ENCODE data around the gene COG7.
"Not testable (repeated sequence)": the region's sequence is repeated elsewhere in the genome, so short reads cannot be mapped to it uniquely, and the experiment has no call there.

Gene COG7

DNA sequence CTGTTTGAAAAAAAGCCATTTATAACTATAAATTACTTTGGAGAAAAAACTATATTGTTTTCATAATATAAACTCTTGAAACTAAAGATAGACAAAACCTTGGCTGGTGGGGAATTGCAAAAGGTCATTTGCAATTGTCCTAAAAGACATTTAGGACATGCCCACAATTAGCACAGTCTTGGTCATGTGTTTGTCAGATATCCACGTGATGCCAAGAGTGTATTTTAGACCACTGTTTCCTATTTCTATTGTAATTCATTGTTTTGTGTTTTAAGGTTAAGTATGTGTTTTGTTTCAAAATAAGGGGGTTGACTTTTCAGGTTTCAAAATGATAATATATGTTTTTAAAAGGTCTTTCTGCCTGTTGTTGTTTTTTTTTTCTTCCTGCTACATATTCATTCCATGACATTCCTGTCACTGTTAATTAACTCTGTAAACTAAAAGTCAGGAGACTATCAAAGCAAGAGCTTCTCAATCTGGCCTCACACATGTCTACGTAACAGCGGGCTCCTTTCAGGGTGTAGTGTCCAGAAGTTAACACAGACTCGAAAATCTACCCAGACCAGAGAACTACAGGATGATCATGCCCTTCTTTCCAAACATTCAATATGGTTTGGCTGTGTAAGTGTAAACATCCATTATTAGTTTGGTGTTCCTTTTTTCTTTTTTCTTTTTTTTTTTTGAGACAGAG lies 58.7 kb downstream of the COG7 start:
- Histone ChIP-seq H3K4me2 (no peak overlapping the region), H3K4me3 (IDR thresholded peaks at IDR 0.05; ENCODE audit: insufficient read depth, low read depth, low read length) (no peak overlapping the region), H3K27me3 (ENCODE audit: insufficient read depth, low read depth) (no peaks in the 10 kb centered on the region), H3K36me3 (ENCODE audit: insufficient read depth) (no peaks in the 10 kb centered on the region), H2AFZ (ENCODE audit: low read depth) (no peak overlapping the region), H3K79me2 (ENCODE audit: insufficient read depth, low read depth) (no peaks in the 10 kb centered on the region), H3K4me1 (ENCODE audit: low read depth, poor library complexity, severe bottlenecking) (peaks cover 18% of the 10 kb centered on the region), H3K27ac (no peak overlapping the region), H3K9ac (no peak overlapping the region), H4K20me1 (ENCODE audit: insufficient read depth) (no peaks in the 10 kb centered on the region)
- TF ChIP-seq, protein P1, sequence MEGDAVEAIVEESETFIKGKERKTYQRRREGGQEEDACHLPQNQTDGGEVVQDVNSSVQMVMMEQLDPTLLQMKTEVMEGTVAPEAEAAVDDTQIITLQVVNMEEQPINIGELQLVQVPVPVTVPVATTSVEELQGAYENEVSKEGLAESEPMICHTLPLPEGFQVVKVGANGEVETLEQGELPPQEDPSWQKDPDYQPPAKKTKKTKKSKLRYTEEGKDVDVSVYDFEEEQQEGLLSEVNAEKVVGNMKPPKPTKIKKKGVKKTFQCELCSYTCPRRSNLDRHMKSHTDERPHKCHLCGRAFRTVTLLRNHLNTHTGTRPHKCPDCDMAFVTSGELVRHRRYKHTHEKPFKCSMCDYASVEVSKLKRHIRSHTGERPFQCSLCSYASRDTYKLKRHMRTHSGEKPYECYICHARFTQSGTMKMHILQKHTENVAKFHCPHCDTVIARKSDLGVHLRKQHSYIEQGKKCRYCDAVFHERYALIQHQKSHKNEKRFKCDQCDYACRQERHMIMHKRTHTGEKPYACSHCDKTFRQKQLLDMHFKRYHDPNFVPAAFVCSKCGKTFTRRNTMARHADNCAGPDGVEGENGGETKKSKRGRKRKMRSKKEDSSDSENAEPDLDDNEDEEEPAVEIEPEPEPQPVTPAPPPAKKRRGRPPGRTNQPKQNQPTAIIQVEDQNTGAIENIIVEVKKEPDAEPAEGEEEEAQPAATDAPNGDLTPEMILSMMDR (conservative IDR thresholded peaks at IDR 0.05; ENCODE audit: low read depth, low read length): no peak

DNA sequence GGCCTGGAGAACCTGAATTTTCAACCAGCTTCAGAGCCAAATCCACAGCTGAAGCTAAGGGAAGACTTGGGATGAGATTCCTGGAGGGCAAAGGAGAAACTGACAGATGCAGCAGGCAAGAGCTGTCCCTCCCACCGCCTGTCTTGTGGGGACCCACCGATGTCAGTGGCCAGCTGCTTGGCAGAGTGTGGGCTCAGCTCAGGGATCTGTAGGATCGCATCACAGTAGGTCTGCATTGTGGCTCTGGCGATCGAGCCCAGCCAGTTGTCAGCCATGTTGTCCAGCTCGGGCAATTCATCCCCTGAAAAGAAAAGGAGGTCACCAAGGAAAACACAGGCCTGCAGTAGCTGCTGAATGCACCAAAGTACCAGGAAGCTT lies 60.8 kb downstream of the COG7 start:
- Histone ChIP-seq H4K20me1 (ENCODE audit: insufficient read depth) (no peaks in the 10 kb centered on the region), H3K36me3 (ENCODE audit: insufficient read depth) (no peaks in the 10 kb centered on the region), H3K4me3 (IDR thresholded peaks at IDR 0.05; ENCODE audit: insufficient read depth, low read depth, low read length) (no peak overlapping the region), H3K4me2 (no peak overlapping the region), H3K79me2 (ENCODE audit: insufficient read depth, low read depth) (no peaks in the 10 kb centered on the region), H3K27me3 (ENCODE audit: insufficient read depth, low read depth) (no peaks in the 10 kb centered on the region), H3K9ac (no peak overlapping the region), H3K27ac (no peak overlapping the region), H3K4me1 (ENCODE audit: low read depth, poor library complexity, severe bottlenecking) (peaks cover 19% of the 10 kb centered on the region), H2AFZ (ENCODE audit: low read depth) (no peak overlapping the region)
- TF ChIP-seq, protein P1 (conservative IDR thresholded peaks at IDR 0.05; ENCODE audit: low read depth, low read length): no peak

DNA sequence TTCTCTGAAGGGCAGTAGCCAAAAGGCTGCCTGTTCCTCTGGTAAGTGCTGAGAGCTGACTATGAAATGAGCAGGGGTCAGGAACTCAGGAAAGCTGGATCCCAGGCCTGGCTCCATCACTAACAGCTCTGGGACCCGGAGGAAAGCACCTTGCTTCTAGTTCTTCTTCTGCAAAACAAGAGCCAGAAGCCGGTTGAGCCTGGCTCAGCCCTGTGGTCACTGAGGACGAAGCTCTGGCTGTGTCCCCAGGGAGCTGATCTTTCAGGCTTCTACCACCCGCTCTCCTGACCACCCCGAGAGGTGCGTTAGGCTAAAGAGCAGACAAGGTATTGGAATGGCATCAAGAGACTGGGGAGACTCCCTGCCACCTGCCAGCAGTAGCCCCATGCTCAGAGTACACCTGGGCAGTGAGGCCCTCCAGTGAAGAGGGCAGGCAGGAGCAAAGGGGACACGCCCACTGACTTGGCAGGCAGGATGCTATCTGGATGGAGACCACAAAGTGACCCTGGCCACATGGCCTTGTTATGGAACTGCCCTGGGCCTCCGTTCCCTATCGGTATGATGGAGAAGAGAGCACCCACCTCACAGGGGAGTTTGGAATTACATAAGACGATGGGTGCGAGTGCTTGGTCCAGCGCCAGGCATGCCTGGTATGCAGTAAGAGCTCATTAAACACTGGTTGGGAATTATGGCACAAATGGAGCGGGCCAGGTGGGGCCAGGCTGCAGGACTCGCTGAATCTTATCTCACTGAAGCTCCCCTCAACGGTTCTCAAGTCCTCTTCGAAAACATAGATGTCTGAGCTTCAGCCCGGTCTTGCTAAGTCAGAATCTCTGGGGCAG lies 61.4 kb downstream of the COG7 start:
- Histone ChIP-seq H3K4me2 (no peak overlapping the region), H4K20me1 (ENCODE audit: insufficient read depth) (no peaks in the 10 kb centered on the region), H3K4me1 (ENCODE audit: low read depth, poor library complexity, severe bottlenecking) (peaks cover 25% of the 10 kb centered on the region), H3K27ac (no peak overlapping the region), H3K36me3 (ENCODE audit: insufficient read depth) (no peaks in the 10 kb centered on the region), H3K27me3 (ENCODE audit: insufficient read depth, low read depth) (no peaks in the 10 kb centered on the region), H3K9ac (no peak overlapping the region), H2AFZ (ENCODE audit: low read depth) (no peak overlapping the region), H3K4me3 (IDR thresholded peaks at IDR 0.05; ENCODE audit: insufficient read depth, low read depth, low read length) (no peak overlapping the region), H3K79me2 (ENCODE audit: insufficient read depth, low read depth) (no peaks in the 10 kb centered on the region)
- TF ChIP-seq, protein P1 (conservative IDR thresholded peaks at IDR 0.05; ENCODE audit: low read depth, low read length): no peak

DNA sequence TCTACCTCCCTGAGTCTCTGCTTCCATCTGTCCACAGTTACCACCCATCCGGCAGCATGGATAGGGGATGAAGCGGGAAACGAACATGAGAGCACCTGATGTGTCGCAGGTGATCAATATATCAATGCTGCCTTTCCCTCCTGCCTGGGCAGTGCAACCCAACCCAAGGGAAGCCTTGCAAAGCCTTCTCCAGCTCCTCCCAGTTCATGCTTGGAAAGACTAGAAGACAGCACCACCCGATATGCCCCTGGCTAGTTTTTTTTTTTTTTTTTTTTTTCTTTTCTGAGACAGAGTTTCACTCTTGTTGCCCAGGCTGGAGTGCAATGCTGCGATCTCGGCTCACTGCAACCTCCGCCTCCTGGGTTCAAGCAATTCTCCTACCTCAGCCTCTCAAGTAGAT lies 63.1 kb downstream of the COG7 start:
- H4K20me1 ChIP-seq (ENCODE audit: insufficient read depth); H3K27ac ChIP-seq; H3K27me3 ChIP-seq (ENCODE audit: insufficient read depth, low read depth); H3K9ac ChIP-seq; H3K79me2 ChIP-seq (ENCODE audit: insufficient read depth, low read depth); H3K4me2 ChIP-seq; H3K4me3 ChIP-seq (IDR thresholded peaks at IDR 0.05; ENCODE audit: insufficient read depth, low read depth, low read length); H3K36me3 ChIP-seq (ENCODE audit: insufficient read depth); H2AFZ ChIP-seq (ENCODE audit: low read depth): not testable (repeated sequence)
- peaks cover 36% of the 10 kb centered on the region for H3K4me1 ChIP-seq (ENCODE audit: low read depth, poor library complexity, severe bottlenecking)

DNA sequence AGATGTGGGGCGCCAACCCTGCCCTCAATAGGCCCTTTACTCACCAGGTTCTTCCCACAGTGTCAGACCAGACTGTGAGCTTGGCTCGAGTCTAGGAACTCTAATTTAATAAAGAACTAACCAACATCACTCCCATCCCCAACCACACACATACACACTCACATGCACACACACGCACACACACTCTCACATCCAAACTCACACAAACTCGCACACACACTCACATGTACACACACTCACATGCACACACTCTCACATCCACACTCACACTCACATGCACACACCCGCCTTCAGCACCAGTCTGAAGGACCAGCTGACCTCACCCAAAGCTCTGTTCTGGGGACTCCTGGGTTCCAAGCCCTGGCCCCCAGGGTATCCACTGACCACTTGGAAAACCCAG lies 63.8 kb downstream of the COG7 start:
- H3K79me2 ChIP-seq (ENCODE audit: insufficient read depth, low read depth): no peaks in the 10 kb centered on the region

More for the DNA sequence above, 63.8 kb downstream of the COG7 start:
- Histone ChIP-seq H2AFZ (ENCODE audit: low read depth) (no peak overlapping the region), H3K9ac (no peak overlapping the region), H3K36me3 (ENCODE audit: insufficient read depth) (no peaks in the 10 kb centered on the region), H3K27ac (no peak overlapping the region), H3K27me3 (ENCODE audit: insufficient read depth, low read depth) (no peaks in the 10 kb centered on the region), H3K4me3 (IDR thresholded peaks at IDR 0.05; ENCODE audit: insufficient read depth, low read depth, low read length) (no peak overlapping the region), H3K4me1 (ENCODE audit: low read depth, poor library complexity, severe bottlenecking) (peaks cover 43% of the 10 kb centered on the region), H4K20me1 (ENCODE audit: insufficient read depth) (no peaks in the 10 kb centered on the region), H3K4me2 (no peak overlapping the region)
- TF ChIP-seq, protein P1 (conservative IDR thresholded peaks at IDR 0.05; ENCODE audit: low read depth, low read length): no peak
